HG03439 (cell line): ENCODE results near the gene RPS6KA1.
"Not testable (repeated sequence)": the region's sequence is repeated elsewhere in the genome, so short reads cannot be mapped to it uniquely, and the experiment has no call there.

Source experiments
- ATAC-seq: cut with Tn5 transposase; IDR thresholded peaks from one replicate; pipeline ENCODE4 v1.9.1; 2021; ENCODE audit warnings: mild to moderate bottlenecking, moderate library complexity; ENCODE audit not compliant: unreplicated experiment

Gene RPS6KA1

GRCh38 chr1:26529655-26530409 is at the start of gene RPS6KA1:
Gene RPS6KA1 (plus strand): TSS chr1:26529761. CDS start chr1:26529921, 160 bp downstream.
- peak; percentile 51 for ATAC-seq

- no peak for ATAC-seq
These were observed 46.6 kb upstream of the RPS6KA1 start for GRCh38 chr1:26482921-26483320.

GRCh38 chr1:26483980-26484379 is 45.6 kb upstream of the RPS6KA1 start:
- ATAC-seq = no peak

- ATAC-seq = no peak
These were observed 39.4 kb upstream of the RPS6KA1 start for GRCh38 chr1:26490155-26490554.

- ATAC-seq = no peak
These were observed 36.3 kb upstream of the RPS6KA1 start for GRCh38 chr1:26493267-26493666.

GRCh38 chr1:26493938-26494337 is 35.6 kb upstream of the RPS6KA1 start:
- no peak for ATAC-seq

- ATAC-seq = no peak
These were observed 32.7 kb upstream of the RPS6KA1 start for GRCh38 chr1:26496861-26497260.

- ATAC-seq = no peak
These were observed 30.7 kb upstream of the RPS6KA1 start for GRCh38 chr1:26498894-26499293.

- peak; percentile 72 for ATAC-seq
These were observed 28.9 kb upstream of the RPS6KA1 start for GRCh38 chr1:26500488-26501175.

GRCh38 chr1:26510711-26511110 is 18.9 kb upstream of the RPS6KA1 start:
- not testable (repeated sequence) for ATAC-seq

- not testable (repeated sequence) for ATAC-seq
These were observed 13.7 kb upstream of the RPS6KA1 start for GRCh38 chr1:26515836-26516235.

- ATAC-seq = no peak
These were observed 12.4 kb upstream of the RPS6KA1 start for GRCh38 chr1:26516987-26517765.

- ATAC-seq = no peak
These were observed 11.9 kb upstream of the RPS6KA1 start for GRCh38 chr1:26517766-26518049.

- ATAC-seq = no peak
These were observed 11.2 kb upstream of the RPS6KA1 start for GRCh38 chr1:26518355-26518754.

GRCh38 chr1:26520339-26520738 is 9.2 kb upstream of the RPS6KA1 start:
- ATAC-seq = no peak

GRCh38 chr1:26521669-26522030 is 7.9 kb upstream of the RPS6KA1 start:
- no peak for ATAC-seq

- ATAC-seq = no peak
These were observed 7.5 kb upstream of the RPS6KA1 start for GRCh38 chr1:26522073-26522472.

GRCh38 chr1:26524181-26524580 is 5.4 kb upstream of the RPS6KA1 start:
- no peak for ATAC-seq

GRCh38 chr1:26526287-26526686 is 3.3 kb upstream of the RPS6KA1 start:
- ATAC-seq = no peak

GRCh38 chr1:26529405-26529654 is 231 bp upstream of the RPS6KA1 start:
- ATAC-seq = no peak

GRCh38 chr1:26530410-26530894 is 891 bp downstream of the RPS6KA1 start:
- ATAC-seq = peak; percentile 15
